HG03135 (cell line): ENCODE measurements around the gene EPS8L1.
"Not testable (repeated sequence)": the region's sequence is repeated elsewhere in the genome, so short reads cannot be mapped to it uniquely, and the experiment has no call there.

Experiments used
- ATAC-seq: cut with Tn5 transposase; IDR thresholded peaks from one replicate; pipeline ENCODE4 v1.9.1; 2021; ENCODE audit warnings: mild to moderate bottlenecking, moderate library complexity; ENCODE audit not compliant: unreplicated experiment

Gene EPS8L1

GRCh38 chr19:55092423-55093318 is 17.0 kb downstream of the EPS8L1 start:
- ATAC-seq: no peak

GRCh38 chr19:55094456-55095259 is 19.0 kb downstream of the EPS8L1 start:
- ATAC-seq: no peak

- ATAC-seq: no peak
Measured at GRCh38 chr19:55095260-55096060, 19.8 kb downstream of the EPS8L1 start.

GRCh38 chr19:55096061-55096701 is 20.5 kb downstream of the EPS8L1 start:
- ATAC-seq: no peak

GRCh38 chr19:55097864-55098715 is 22.4 kb downstream of the EPS8L1 start:
- ATAC-seq: no peak

GRCh38 chr19:55098716-55099556 is 23.3 kb downstream of the EPS8L1 start:
- ATAC-seq: no peak

- ATAC-seq: no peak
Measured at GRCh38 chr19:55099557-55100506, 24.2 kb downstream of the EPS8L1 start.

- ATAC-seq: no peak
Measured at GRCh38 chr19:55101261-55101660, 25.6 kb downstream of the EPS8L1 start.

- ATAC-seq: no peak
Measured at GRCh38 chr19:55103190-55103589, 27.5 kb downstream of the EPS8L1 start.

GRCh38 chr19:55105237-55105636 is 29.6 kb downstream of the EPS8L1 start:
- no peak for ATAC-seq

- ATAC-seq: no peak
Measured at GRCh38 chr19:55106591-55106990, 30.9 kb downstream of the EPS8L1 start.

- ATAC-seq: not testable (repeated sequence)
Measured at GRCh38 chr19:55107252-55107651, 31.6 kb downstream of the EPS8L1 start.

- ATAC-seq: no peak
Measured at GRCh38 chr19:55109527-55110291, 34.0 kb downstream of the EPS8L1 start.

- ATAC-seq: no peak
Measured at GRCh38 chr19:55111238-55111831, 35.7 kb downstream of the EPS8L1 start.

GRCh38 chr19:55112246-55112776 is 36.6 kb downstream of the EPS8L1 start:
- ATAC-seq: no peak
